ENCODE data around the gene TSHR. TPM values are rescaled to one million over a fixed set of nuclear protein-coding genes. Genes with fewer than 3 reads are reported as not detected.
"Not testable (repeated sequence)": the region's sequence is repeated elsewhere in the genome, so short reads cannot be mapped to it uniquely, and the experiment has no call there.

Gene TSHR
- total RNA-seq, 1 donor from 2014 or later = 1.7 TPM

DNA sequence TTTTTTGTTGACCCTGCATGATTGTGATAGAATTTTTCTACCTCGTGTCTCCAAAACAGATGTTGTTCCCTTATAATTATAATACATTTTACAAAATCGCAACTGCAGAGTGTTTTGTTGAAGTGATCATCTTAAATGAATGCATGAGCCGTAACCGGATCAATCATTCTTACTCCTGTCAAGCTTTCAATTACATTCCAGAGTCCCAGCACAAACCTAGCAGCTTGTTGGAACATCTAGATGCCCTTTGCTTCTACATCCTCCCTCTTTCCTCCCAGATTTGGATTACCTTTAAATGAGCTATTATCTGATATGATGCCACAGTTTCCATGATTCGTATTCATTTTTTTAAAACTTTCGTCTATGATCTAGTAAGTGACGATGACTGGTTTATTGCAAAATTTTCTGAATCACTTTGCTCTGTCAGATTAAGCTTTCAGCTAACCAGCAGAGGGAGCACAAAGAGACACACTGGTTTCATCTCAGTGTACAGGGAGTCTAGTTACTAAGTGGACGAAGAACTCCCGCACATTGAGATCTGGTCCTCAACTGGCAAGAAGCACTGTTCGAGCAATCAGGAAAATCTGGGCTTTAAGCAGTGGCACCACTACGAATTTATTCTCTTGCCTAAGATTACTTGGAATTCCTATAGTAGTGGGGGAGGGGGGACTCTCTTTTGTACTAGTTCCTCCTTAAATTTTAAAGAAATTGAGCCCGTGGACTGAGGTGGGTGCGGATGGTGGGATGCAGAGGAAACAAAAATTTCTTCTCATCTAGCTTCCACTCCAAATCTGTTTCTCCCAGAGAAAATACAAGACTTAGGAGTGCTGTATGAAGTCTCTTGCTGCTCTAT is 40.9 kb downstream of the TSHR start:
- peak; percentile 74 for DNase-seq

- DNase-seq = no peak
Observed at GRCh38 chr14:81001447-81001846, 46.0 kb downstream of the TSHR start.

DNA sequence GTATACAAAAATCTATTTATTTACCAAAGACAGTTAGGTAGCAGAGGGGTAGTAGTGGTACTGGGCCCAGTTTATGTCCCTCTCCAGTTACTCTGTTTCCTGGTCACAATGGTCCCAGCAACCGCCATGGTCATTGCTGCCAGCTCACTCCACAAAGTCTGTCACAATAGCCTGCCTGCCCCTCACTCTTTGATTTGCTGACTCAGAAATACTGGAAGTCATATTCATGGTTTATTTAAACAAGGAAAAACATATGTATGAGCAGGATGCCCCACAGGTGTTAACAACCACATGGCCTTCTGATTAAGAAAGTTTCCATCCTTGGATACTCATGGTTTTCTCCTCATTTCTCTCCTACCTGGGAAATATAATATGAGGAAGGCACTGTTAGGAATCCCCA is 49.2 kb downstream of the TSHR start:
- no peak for DNase-seq

DNA sequence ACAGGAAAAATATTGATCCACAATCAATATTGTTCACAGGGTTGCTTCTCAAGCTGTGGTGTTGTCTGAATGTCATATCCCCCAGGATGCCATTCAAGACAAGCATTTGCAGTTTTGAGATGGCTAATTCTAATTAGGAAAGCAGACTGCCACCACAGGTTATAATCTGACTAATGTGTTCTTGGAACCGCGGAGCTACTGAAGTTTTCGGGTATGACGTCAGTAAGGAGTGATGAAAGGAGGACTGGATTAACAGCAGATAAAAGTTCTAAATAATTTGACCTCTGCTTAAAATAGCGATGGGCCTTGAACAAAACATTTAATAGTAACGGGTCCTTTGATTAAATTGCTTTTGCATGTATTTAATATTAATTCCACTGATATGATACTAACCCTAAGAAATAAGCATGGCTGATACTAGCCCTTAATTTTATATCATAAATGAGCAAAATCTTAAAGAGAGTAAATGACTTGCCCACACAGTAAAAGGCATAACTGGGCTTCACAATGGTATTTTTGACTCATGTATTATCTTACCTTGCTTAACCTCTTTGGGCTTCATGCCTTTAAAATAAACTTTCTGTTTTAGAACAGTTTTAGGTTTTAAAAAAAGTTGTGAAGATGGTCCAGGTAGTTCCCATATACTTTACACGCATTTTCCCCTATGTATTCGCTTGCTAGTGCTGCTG is 50.3 kb downstream of the TSHR start:
- DNase-seq = no peak

DNA sequence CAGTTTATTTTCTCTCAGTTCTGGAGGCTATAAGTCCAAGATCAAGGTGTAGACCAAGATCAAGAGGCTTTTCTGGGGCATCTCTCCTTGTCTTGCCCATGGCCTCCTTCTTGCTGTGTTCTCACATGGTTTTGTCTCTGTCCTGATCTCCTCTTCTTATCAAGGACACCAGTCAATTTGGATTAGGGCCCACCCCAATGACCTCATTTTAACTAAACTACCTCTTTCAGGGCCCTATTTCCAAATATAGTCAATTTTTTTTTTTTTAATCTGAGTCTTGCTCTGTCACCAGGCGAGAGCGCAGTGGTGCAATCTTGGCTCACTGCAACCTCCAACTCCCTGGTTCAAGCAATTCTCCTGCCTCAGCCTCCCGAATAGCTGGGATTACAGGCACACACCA is 50.8 kb downstream of the TSHR start:
- no peak for DNase-seq

- no peak for DNase-seq
Observed at GRCh38 chr14:81007131-81007530, 51.7 kb downstream of the TSHR start.

GRCh38 chr14:81009346-81009745 is 53.9 kb downstream of the TSHR start:
- no peak for DNase-seq

DNA sequence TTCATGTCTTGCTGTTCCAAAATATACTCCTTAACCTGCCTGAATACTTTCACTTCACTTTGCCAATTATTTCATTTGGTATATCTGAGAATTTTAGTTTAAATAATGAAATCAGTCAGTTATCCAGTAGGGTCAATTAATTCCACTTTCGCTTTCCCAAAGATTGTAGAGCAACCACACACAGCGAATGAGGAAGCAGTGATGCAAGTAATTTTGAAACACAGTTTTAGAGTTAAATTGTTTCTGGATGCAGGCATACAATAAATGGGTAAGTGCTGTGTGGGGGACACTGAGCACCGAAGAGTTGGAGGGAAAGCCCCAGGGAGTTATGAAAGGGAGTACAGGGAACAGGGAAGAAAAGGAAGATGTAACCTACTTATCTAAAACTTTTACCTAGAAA is 62.8 kb downstream of the TSHR start:
- DNase-seq = no peak

- DNase-seq = no peak
Observed at GRCh38 chr14:81018684-81019083, 63.3 kb downstream of the TSHR start.

DNA sequence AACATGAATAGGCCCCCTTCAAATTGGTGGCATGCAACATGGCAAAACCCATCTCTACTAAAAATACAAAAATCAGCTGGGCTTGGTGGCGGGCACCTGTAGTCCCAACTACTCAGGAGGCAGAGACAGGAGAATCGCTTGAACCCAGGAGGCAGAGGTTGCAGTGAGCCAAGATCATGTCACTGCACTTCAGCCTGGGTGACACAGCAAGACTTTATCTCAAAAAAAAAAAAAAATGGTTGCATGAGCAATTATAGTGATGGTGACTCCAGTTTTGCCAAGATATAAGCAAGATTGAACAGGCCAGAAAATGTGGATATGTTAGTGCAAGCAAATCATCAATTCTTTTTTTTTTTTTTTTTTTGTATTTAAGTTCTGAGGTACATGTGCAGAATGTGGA is 63.7 kb downstream of the TSHR start:
- not testable (repeated sequence) for DNase-seq

DNA sequence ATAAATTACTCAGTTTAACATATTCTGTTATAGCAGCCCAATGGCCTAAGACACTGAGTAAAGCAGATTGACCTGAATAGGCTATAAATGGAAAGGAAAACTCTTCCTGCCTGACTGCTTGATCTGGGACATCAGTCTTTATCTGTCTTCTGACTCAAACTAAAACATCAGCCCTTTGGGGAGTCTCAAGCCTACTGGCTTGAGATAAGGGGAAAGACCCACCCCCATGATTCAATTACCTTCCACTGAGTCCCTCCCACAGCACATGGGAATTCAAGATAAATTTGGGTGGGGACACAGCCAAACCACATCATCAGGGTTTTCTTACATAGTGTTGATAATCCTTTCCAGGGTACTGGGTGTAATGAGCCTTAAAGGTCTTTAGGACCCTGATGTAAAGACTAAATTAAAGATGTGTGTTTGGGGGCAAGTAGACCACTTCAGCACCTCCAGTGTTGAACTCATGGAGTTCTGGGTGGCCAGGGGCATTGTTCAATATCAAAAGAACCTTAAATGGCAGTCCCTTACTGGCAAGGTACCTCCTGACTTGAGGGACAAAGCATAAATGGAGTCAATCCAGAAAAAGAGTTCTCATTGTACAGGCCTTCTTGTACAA is 67.8 kb downstream of the TSHR start:
- no peak for DNase-seq

DNA sequence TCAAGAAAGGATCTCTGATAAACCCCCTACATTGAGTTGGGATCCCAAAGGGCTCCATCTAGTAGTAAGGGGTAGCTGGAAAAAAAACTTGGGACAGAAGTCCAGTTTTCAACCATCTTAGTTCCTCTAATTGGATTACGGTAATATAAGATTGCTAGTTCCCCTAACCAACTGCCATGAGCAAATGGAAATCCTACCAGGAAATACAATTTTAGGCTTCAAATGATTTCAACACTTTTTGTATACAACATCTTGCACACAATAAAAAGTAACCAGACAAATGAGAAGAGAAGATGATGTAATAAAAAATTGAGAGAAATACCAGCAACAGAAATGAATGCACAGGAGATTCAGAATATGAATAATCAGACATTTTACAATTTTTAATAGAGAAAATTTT is 73.0 kb downstream of the TSHR start:
- no peak for DNase-seq

DNA sequence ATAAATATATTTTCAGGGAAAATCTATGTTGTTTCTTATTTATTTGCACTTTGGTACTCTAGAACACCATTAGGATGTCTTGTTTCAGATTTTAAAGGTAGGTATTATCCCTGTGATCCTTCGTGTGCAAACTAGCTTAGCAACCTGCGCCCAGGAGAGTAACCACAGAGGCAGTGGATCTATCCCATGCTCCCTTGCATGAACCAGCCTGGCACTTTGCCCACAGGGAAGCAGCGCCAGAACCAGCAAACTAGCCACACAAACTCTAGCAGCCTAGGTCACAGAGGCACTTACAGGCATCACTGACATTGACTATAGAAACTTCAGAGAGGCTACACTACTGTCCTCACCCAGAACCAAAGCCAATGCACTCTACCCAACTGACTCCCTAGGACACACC is 76.1 kb downstream of the TSHR start:
- no peak for DNase-seq

- no peak for DNase-seq
Observed at GRCh38 chr14:81033698-81034240, 78.3 kb downstream of the TSHR start.

DNA sequence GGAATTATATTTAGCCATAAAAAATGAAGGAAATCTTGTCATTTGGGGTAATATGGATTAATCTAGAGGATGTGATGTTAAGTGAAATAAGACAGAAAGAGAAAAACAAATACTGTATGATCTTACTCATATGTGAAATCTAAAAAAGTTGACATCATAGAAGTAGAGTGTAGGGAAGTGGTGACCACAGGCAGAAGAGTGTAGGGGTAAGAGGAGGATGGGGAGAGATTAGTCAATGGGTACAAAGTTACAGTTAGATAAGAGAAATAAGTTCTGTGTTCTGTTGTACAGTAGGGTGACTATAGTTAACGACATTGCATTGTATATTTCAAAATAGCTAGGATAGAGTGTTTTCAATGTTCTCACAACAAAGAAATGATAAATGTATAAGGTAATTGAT is 87.0 kb downstream of the TSHR start:
- DNase-seq = no peak

- DNase-seq = no peak
Observed at GRCh38 chr14:81051547-81051946, 96.1 kb downstream of the TSHR start.

GRCh38 chr14:81054057-81054456 is 98.6 kb downstream of the TSHR start:
- DNase-seq = not testable (repeated sequence)

DNA sequence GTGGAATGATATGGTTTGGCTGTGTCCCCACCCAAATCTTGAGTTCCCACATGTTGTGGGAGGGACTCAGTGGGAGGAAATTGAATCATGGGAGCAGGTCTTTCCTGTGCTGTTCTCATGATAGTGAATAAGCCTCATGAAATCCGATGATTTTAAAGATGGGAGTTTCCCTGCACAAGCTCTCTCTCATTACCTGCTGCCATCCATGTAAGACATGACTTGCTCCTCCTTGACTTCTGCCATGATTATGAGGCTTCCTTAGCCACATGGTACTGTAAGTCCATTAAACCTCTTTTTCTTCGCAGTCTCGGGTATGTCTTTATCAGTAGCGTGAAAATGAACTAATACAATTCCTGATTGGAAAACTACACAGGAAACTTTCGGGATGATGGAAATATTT is 100.5 kb downstream of the TSHR start:
- DNase-seq = no peak

GRCh38 chr14:81062380-81062779 is 107.0 kb downstream of the TSHR start:
- DNase-seq = no peak

DNA sequence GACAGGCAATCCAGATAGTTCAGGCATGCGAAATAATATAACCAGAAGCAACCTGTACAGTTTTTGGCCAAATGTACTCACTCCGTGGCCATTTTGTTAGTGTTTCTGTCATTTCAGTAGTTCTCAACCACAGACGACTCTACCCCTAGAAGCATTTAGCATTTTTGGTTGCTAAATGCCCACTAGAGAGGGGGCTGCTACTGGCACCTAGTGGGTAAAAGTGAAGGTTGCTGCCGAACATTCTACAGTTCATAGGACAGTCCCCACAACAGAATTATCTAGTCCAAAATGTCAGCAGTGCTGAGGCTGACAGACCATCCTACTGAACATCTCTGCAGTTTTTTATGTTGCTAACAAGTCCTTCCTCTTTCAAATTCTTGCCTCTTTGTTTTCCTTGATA is 107.4 kb downstream of the TSHR start:
- peak; percentile 18 for DNase-seq

- no peak for DNase-seq
Observed at GRCh38 chr14:81066672-81067071, 111.3 kb downstream of the TSHR start.

- no peak for DNase-seq
Observed at GRCh38 chr14:81067156-81067555, 111.7 kb downstream of the TSHR start.

DNA sequence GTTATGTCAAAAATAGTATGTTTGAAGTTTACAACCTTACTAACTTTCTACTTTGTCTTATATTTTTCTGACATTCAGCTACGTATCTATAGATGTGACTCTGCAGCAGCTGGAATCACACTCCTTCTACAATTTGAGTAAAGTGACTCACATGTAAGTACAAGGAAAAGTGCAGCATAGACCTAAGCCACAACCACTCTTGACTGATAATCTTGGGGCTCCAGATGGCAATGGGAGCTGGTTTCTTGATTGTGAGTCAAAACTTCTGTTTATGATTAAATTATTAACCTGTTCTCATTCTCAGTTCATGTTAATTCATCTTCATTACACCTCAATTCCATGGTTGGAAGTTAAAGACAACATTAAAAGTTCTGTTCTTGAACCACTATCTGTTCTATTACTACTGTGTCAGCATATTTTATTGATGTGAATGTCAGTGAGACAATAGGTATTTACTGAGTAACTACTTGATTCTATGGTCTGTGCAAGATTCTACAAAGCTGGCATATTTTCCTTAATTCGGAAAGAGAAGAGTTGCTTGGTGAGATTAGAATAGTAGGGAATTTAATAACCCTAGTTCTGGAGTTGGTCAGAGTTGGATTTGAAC is 112.9 kb downstream of the TSHR start:
- DNase-seq = no peak
